Activated T-helper 17 cell treated with anti-CD3 and anti-CD28 coated beads, Interleukin-2, amount 50 U/mL, for 72 hours (primary cell): ENCODE measurements around the gene MIXL1. TPM values are rescaled to one million over a fixed set of nuclear protein-coding genes. Genes with fewer than 3 reads are reported as not detected.

Source experiments
- ATAC-seq: fragments of 150-1000 bp; cut with Tn5 transposase; replicated peaks from 2 replicates; pipeline ENCODE4 v1.10.0; 2021; ENCODE audit warnings: mild to moderate bottlenecking, moderate library complexity
- H3K27ac Mint-ChIP-seq: one replicate; pipeline ENCODE4 v1.8.0; 2022; ENCODE audit warnings: mixed read lengths
- H3K27me3 Mint-ChIP-seq: one replicate; pipeline ENCODE4 v1.8.0; 2022; ENCODE audit warnings: mixed read lengths
- H3K36me3 Mint-ChIP-seq: one replicate; pipeline ENCODE4 v1.8.0; 2022; ENCODE audit warnings: low read depth, mild to moderate bottlenecking, mixed read lengths
- H3K4me1 Mint-ChIP-seq: one replicate; pipeline ENCODE4 v1.8.0; 2022; ENCODE audit warnings: mixed read lengths
- H3K4me3 Mint-ChIP-seq: one replicate; pipeline ENCODE4 v1.8.0; 2022; ENCODE audit warnings: mild to moderate bottlenecking, mixed read lengths
- H3K9me3 Mint-ChIP-seq: one replicate; pipeline ENCODE4 v1.8.0; 2022; ENCODE audit warnings: mixed read lengths
- total RNA-seq, 2 donors: library from RNA; stranded (reverse); gene quantifications; one replicate each; pipeline ENCODE4 v1.2.3, GENCODE V29; 2022

Gene MIXL1
- total RNA-seq, 2 donors from 2014 or later: 0.15 TPM; not detected in 1

DNA sequence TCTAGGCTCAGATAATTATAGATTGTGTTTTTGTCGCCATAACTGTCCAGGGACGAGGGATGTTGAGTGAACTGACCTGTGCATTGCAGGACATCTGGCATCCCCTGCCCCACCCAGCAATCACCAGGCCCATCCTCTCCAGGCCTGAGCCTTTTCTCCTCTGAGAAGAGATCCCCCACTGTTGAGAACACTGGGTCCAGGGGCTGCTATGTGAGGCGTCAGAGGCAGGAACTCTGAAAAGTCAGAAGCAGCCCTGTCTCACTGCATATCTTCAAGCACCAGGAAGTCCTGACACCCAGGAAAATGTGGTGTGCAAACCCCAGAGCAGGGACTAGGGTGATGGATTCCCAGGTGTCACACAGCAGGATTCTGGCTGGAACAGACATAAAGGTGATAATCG lies 19.8 kb upstream of the MIXL1 start:
- ATAC-seq: no peak
- Mint-ChIP-seq H3K4me3 (no peak overlapping the region), H3K9me3 (no peaks in the 10 kb centered on the region), H3K27me3 (peaks cover 3% of the 10 kb centered on the region), H3K27ac (no peak overlapping the region), H3K4me1 (no peaks in the 10 kb centered on the region), H3K36me3 (no peaks in the 10 kb centered on the region)

DNA sequence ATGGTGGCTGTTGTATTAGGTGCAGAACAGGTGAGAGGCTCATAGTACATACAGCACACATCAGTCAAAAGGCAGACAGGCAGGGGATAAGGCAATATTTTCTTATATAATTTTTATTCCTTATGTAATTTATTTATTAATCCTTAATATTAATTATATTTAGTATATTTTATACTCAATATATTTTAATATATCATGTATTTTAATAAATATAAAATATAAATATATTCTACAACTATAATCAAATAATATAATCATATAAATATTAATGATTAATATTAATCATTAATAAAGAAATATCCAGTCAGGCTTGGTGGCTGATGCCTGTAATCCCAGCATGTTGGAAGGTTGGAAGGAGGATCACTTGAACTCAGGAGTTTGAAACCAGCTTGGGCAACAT lies 19.3 kb upstream of the MIXL1 start:
- Mint-ChIP-seq H3K9me3 (no peaks in the 10 kb centered on the region), H3K27ac (no peak overlapping the region), H3K4me3 (no peak overlapping the region), H3K27me3 (peaks cover 3% of the 10 kb centered on the region), H3K36me3 (no peaks in the 10 kb centered on the region), H3K4me1 (no peaks in the 10 kb centered on the region)
- no peak for ATAC-seq

DNA sequence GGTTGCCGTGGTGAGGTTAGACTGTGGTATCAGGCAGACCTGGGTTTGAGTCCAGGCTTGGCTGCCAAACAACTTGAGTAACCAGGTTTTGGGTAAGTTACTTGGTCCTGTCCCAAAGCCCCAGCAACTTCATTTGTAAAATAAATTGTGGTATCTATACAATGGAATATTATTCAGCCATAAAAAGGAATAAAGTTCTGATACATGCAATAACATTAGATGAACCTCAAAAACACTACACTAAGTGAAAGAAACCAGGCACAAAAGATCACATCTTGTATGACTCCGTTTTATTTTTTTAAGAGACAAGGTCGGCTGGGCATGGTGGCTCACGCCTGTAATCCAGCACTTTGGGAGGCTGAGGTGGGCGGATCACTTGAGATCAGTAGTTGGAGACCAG lies 16.4 kb upstream of the MIXL1 start:
- Mint-ChIP-seq H3K4me1 (no peaks in the 10 kb centered on the region), H3K4me3 (no peak overlapping the region), H3K36me3 (no peaks in the 10 kb centered on the region), H3K27me3 (no peaks in the 10 kb centered on the region), H3K27ac (no peak overlapping the region), H3K9me3 (no peaks in the 10 kb centered on the region)
- no peak for ATAC-seq

DNA sequence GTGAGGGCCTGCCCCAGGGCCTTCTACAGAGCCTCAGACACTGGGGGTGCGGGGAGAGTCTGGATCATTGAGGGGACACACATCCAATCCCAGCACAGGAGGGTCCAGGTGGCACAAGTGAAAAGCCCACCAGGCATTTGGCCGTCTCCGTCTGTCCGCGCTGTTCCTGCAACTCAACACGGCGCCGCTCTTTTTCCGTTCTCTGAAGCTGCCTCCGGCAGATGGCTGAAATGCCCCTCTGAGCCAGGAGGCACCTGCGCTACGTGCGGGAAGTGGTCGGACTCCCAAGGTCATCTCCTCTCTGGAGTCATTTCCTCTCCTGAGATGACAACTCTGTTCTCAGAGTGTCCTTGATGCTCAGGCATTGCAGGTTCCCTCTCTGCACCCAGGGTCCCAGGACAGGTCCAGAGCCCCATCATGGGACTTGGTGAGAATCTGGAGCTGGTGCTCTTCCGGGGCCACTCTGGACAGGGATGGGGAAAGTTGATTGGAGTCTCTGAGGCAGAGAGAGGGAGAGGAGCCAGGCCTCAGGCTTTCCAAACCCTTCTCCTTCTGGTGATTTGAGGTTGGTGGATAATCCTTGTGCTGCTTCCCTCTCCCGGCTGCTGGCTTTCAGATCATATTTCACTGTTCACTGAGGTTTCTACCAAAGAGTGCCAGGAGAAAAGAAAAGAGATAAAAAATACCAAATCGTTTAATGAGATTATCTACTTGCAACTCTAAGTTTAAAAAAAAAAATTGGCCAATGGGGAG lies 14.0 kb upstream of the MIXL1 start:
- no peaks in the 10 kb centered on the region for H3K36me3 Mint-ChIP-seq
- no peak overlapping the region for H3K4me3 Mint-ChIP-seq
- no peaks in the 10 kb centered on the region for H3K27me3 Mint-ChIP-seq
- H3K9me3 Mint-ChIP-seq: no peaks in the 10 kb centered on the region
- no peak overlapping the region for H3K27ac Mint-ChIP-seq
- no peak for ATAC-seq
- no peaks in the 10 kb centered on the region for H3K4me1 Mint-ChIP-seq

DNA sequence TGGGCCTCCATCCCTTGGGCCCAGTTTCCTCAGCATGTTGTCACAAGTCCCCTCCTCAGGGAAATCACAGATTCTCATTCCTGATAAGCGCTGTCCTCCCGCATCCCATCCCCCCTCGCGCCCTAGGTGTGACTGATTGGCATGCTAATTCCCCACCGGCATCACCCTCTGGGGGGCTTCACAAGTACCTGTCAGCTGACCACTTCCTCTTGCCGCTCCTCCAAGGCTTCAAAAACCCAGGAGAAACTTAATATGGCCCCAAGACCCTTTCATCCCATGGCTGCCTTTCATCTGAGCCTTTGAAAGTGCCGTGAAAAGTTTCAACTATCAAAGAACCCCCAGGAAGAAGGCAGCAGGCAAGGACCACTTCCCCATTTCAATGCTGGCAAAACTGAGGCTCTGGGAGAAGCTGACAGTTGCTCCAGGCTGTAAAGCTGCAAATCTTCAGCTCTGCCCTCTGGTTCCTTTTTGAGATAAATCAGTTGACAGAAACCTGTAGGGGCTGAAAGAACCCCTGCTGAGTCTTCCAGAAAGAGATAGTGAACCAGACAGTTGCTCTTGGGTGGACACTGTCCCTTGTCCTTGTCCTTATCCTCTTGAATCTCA lies 12.8 kb upstream of the MIXL1 start:
- no peaks in the 10 kb centered on the region for H3K36me3 Mint-ChIP-seq
- no peak overlapping the region for H3K27ac Mint-ChIP-seq
- no peaks in the 10 kb centered on the region for H3K9me3 Mint-ChIP-seq
- no peaks in the 10 kb centered on the region for H3K4me1 Mint-ChIP-seq
- no peak for ATAC-seq
- H3K4me3 Mint-ChIP-seq: no peak overlapping the region
- no peaks in the 10 kb centered on the region for H3K27me3 Mint-ChIP-seq

DNA sequence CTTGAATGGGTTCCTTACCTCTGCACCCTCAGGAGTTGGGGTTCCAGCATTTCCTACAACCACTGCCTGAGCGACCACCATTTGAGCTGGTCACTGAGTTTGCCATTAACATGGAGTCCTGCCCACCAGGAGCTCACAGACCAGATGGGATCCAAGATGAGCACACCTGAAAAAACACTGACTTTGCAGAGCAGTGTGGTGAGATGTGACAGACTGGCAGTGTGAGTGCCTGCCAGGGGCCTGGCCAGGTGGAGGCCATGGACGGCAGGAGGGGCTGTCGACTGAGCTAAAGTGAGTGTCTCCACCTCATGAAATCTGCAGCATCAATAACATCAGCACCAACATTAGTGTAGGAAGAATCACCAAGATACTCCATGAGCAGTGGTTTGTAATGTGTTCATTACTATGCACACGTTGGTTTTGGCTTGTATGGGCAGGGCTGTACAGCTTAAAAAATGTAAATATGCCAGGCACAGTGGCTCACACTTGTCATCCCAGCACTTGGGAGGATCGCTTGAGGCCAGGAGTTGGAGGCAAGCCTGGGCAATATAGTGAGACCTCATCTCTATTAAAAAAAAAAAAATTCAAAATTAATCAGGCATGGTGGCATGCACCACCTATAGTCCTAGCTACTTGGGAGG lies 12.2 kb upstream of the MIXL1 start:
- H3K4me3 Mint-ChIP-seq: no peak overlapping the region
- H3K9me3 Mint-ChIP-seq: no peaks in the 10 kb centered on the region
- H3K4me1 Mint-ChIP-seq: no peaks in the 10 kb centered on the region
- H3K27ac Mint-ChIP-seq: no peak overlapping the region
- ATAC-seq: no peak
- no peaks in the 10 kb centered on the region for H3K36me3 Mint-ChIP-seq
- no peaks in the 10 kb centered on the region for H3K27me3 Mint-ChIP-seq

DNA sequence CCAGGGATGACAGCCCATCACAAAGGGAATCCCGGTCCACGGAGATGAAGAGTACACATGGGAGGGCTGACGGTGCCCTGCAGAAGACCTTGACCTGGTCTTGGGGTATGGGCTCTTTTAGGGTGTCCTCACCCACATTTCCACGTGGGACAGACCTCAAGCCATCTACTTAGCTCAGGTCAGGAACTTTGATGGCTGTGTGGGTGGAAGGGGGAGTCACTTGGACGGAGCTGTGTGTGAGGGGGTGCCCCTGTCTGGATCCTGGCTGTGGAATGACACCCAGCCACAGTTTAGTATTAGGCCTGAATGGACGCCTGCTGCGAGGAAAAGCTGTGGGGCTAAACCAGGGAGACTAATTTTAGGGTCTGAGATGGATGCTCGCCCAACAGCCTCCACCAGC lies 10.9 kb upstream of the MIXL1 start:
- H3K27ac Mint-ChIP-seq: no peak overlapping the region
- no peaks in the 10 kb centered on the region for H3K9me3 Mint-ChIP-seq
- no peak for ATAC-seq
- no peaks in the 10 kb centered on the region for H3K27me3 Mint-ChIP-seq
- no peaks in the 10 kb centered on the region for H3K4me1 Mint-ChIP-seq
- no peak overlapping the region for H3K4me3 Mint-ChIP-seq
- H3K36me3 Mint-ChIP-seq: no peaks in the 10 kb centered on the region

DNA sequence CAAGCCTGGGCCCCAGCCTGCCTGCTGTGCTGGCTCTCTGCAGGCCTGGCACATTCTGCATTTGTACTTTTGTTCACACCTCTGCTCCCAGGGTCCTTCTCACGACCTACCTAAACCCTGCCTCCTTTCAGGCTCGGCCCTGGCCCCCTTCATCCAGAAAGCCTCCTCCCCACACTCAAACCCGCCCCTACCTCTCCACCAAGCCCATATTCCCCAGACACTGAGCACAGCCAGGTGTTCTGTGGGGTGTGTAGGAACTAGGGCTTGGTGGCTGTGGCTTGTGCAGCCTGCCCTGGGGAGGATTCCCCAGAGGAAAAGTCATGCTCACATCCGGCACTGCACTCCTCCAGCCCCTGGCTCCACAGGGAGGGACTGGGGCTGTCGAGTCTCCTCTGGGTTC lies 8.2 kb upstream of the MIXL1 start:
- Mint-ChIP-seq H3K36me3 (no peaks in the 10 kb centered on the region), H3K27ac (peak overlapping the region; percentile 17), H3K27me3 (peaks cover 4% of the 10 kb centered on the region), H3K4me3 (no peak overlapping the region), H3K4me1 (no peaks in the 10 kb centered on the region), H3K9me3 (no peaks in the 10 kb centered on the region)
- ATAC-seq: no peak

DNA sequence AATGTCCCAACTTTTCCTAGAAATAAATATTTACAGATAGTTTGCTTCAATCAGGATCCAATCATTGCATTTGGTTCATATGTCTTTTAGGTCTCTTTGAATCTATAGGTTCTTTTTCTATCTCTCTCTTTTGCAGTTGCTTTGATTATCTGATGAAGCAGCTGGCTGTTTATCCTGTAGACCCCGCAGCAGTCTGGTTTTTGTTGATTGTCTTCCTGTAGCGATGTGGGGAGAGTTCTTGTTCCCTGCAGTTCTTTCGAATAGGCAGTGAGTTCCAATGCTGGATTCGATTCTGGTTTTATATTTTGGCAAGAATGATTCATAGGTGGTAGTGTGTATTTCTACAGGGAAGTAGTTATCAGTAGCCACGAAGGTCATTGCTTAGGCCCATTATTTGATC lies 7.4 kb upstream of the MIXL1 start:
- H3K4me3 Mint-ChIP-seq: no peak overlapping the region
- no peaks in the 10 kb centered on the region for H3K36me3 Mint-ChIP-seq
- no peaks in the 10 kb centered on the region for H3K9me3 Mint-ChIP-seq
- peak overlapping the region; percentile 17 for H3K27ac Mint-ChIP-seq
- ATAC-seq: no peak
- H3K4me1 Mint-ChIP-seq: no peaks in the 10 kb centered on the region
- peaks cover 4% of the 10 kb centered on the region for H3K27me3 Mint-ChIP-seq

DNA sequence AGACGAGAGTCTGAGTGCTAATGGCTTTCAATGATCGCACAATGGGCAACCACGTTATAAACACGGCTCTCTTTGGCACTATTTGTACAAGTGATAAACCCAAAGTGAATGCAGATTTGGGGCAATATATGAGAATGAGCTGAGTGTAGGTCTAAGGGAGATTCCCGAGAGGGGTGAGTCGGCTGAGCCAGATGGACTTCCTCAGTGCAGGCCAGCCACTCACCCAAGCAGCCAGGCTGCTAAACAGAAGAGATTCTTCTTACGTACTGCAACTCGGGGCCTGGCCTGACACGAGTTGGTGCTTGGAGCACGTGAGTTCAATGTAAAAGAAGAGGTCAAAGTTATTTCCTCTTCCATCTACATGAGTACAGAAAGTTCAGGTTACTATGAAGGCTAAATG lies 6.2 kb upstream of the MIXL1 start:
- H3K27me3 Mint-ChIP-seq: peaks cover 9% of the 10 kb centered on the region

DNA sequence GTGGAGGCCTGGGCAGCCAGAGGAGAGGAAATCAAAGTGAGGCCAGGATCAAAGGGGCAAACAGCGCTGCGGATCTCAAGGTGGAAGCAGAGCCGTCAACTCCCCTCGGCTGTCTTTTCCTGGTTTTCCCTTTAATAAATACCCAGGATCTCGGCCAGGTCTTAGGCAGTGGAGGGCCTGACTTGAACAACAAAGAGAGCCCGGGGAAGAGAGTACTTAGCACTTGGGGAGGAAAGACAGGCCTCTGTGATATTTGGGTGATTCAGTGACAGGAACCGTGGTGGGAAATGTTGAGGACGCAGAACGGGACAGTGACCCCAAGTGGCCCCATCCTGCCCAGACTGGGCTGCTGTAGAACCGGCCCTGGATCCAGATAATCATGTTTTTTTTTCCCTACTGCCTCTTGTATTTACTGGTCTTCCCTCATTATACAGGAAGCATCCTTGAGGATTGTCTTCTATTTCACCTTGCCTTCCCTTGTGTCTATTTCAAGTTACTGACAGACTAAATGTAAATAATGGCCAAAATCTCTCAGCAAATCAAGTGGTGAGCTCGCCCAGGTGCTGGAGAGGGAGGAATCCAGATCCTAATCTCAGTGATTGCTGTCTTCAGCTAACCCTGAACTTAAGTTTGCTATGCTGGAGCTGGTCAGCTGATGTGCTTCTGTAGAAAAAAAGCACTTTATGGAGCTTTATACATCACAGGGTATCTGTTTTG lies 2.8 kb upstream of the MIXL1 start:
- H3K4me3 Mint-ChIP-seq: no peak overlapping the region
- ATAC-seq: no peak
- no peaks in the 10 kb centered on the region for H3K9me3 Mint-ChIP-seq
- H3K27ac Mint-ChIP-seq: no peak overlapping the region
- no peaks in the 10 kb centered on the region for H3K4me1 Mint-ChIP-seq
- no peaks in the 10 kb centered on the region for H3K36me3 Mint-ChIP-seq
- H3K27me3 Mint-ChIP-seq: peaks cover 20% of the 10 kb centered on the region

More for the DNA sequence above, 6.2 kb upstream of the MIXL1 start:
- H3K9me3 Mint-ChIP-seq: no peaks in the 10 kb centered on the region
- no peak overlapping the region for H3K4me3 Mint-ChIP-seq
- no peaks in the 10 kb centered on the region for H3K36me3 Mint-ChIP-seq
- no peak overlapping the region for H3K27ac Mint-ChIP-seq
- no peaks in the 10 kb centered on the region for H3K4me1 Mint-ChIP-seq
- no peak for ATAC-seq

DNA sequence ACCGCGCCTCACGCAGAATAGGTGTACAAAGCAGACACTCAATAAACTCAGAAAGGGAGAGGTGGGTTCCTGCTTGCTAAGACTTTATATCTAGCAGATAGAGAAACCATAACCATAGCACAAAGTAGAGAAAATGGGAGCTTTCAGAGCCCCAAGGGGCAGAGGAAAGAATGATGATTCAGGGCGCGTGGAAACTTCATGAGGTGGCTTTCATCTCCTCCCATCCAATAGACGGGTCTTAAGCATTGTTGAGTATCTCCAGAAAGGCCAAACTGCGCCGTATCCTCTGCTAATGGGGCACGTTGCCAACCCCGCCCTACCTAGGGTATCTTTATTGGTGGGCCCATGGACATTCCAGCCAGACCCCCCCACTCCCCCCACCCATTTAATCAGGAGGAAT lies 778 bp upstream of the MIXL1 start:
- no peak for ATAC-seq

DNA sequence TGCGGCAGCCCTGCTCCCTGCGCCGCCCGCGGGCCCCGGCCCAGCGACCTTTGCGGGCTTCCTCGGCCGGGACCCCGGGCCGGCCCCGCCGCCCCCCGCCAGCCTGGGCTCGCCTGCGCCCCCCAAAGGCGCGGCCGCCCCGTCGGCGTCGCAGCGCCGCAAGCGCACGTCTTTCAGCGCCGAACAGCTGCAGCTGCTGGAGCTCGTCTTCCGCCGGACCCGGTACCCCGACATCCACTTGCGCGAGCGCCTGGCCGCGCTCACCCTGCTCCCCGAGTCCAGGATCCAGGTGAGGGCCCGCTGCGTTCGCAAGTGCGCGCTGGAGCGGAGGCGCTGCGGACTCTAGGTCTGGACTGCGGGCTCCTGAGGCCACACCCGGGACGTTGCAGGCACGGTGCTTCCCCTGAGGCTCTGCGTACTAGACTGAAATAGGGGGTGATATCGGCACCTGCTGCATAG lies 351 bp downstream of the MIXL1 start:
- peak; percentile 55 for ATAC-seq
- H3K9me3 Mint-ChIP-seq: no peaks in the 10 kb centered on the region
- H3K4me3 Mint-ChIP-seq: peak overlapping the region; percentile 70
- H3K27me3 Mint-ChIP-seq: peaks cover 25% of the 10 kb centered on the region
- H3K36me3 Mint-ChIP-seq: no peaks in the 10 kb centered on the region
- H3K4me1 Mint-ChIP-seq: no peaks in the 10 kb centered on the region
- no peak overlapping the region for H3K27ac Mint-ChIP-seq

More for the DNA sequence above, 778 bp upstream of the MIXL1 start:
- H3K36me3 Mint-ChIP-seq: no peaks in the 10 kb centered on the region
- H3K27ac Mint-ChIP-seq: no peak overlapping the region
- H3K9me3 Mint-ChIP-seq: no peaks in the 10 kb centered on the region
- peak overlapping the region; percentile 25 for H3K4me3 Mint-ChIP-seq
- no peaks in the 10 kb centered on the region for H3K4me1 Mint-ChIP-seq
- H3K27me3 Mint-ChIP-seq: peaks cover 25% of the 10 kb centered on the region

DNA sequence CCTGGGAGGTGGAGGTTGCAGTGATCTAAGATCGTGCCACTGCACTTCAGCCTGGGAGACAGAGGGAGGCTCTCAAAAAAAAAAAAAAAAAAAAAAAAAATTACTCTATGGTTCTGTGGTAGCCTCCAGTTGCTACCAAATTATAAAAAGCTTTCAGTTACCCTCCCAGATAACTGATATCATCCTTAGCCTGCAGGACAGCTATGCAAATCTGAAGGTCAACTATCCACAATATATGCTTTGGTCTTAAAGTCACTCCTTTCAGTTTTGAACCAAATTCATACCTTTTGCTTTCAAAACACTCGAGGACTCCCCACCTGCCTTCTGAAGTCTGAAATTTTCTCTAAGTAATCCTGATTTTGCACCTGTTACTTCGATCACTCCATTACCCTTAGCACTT lies 3.1 kb downstream of the MIXL1 start:
- Mint-ChIP-seq H3K27me3 (peaks cover 21% of the 10 kb centered on the region), H3K4me1 (no peaks in the 10 kb centered on the region), H3K9me3 (no peaks in the 10 kb centered on the region), H3K4me3 (no peak overlapping the region), H3K36me3 (peaks cover 5% of the 10 kb centered on the region), H3K27ac (no peak overlapping the region)
- ATAC-seq: no peak
